ENCODE data around the gene SUMO3.

SUMO3 gene

GRCh38 chr21:44838951-44839350, 21.1 kb upstream of the SUMO3 start:
- Histone ChIP-seq H3K9me3 (ENCODE audit: insufficient read depth, low read length) (no peaks in the 10 kb centered on the region), H3K4me3 (ENCODE audit: insufficient read depth, low read length, poor library complexity, severe bottlenecking) (no peak overlapping the region), H3K27ac (ENCODE audit: low read depth, low read length) (no peak overlapping the region), H3F3A (ENCODE audit: insufficient read depth) (no peaks in the 10 kb centered on the region), H3K79me2 (ENCODE audit: insufficient read depth, low read length) (no peaks in the 10 kb centered on the region), H2AFZ (ENCODE audit: low read depth, low read length, severe bottlenecking) (no peak overlapping the region), H3K9ac (ENCODE audit: low read length) (no peak overlapping the region), H3K36me3 (ENCODE audit: low read length) (no peaks in the 10 kb centered on the region), H4K20me1 (ENCODE audit: low read depth, low read length) (no peaks in the 10 kb centered on the region), H3K4me2 (ENCODE audit: low read depth, low read length, poor library complexity, severe bottlenecking) (no peak overlapping the region), H3K27me3 (ENCODE audit: low read length) (no peaks in the 10 kb centered on the region), H3K9me2 (replicated peaks; ENCODE audit: insufficient read depth, low read length) (no peaks in the 10 kb centered on the region)
- no peak for TF ChIP-seq EZH2phosphoT487 (conservative IDR thresholded peaks at IDR 0.05; ENCODE audit: low read length)
- no peak for TF ChIP-seq CTCF (IDR thresholded peaks at IDR 0.05; ENCODE audit: insufficient read depth, low read length, poor library complexity, severe bottlenecking)

DNA sequence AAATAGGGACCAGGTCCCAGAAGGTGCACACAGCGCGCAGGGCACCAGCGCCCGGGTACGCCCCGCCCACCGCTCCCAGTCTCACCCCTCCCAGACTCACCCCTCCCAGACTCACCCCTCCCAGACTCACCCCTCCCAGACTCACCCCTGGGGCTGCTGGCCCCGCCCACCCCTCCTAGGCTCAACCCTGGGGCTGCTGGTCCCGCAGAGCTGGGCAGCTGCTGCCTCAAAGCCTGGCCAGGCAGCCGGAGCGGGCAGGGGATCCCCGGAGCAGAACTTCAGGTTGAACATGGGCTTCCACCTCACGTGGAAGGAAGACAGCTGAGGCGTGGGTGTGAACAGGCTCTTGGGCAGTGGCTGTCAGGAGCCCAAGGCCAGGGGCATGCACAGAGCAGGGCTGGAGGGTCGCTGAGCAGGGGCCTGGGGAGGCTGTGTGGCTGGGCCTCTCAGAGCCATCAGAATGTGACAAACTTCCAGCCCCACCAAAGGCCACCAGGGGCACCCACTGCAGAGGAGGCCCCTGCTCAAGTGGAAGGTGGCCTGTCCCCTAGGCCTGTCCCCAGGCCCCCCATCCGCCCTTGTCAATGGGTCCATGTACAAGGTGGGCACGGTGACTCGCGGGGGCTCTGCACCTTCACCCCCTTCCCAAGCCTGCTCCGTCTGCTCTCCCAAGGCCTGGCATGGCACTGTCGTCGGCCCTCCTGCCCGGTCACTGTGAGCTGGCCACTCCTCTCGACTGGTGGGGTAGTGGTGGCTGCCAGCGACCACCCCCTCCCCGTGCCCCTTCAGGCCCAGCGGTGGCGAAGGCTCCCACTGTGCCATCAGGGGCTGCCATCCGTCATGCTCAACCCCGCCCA, 20.4 kb upstream of the SUMO3 start:
- H2AFZ ChIP-seq (ENCODE audit: low read depth, low read length, severe bottlenecking) = no peak overlapping the region
- H3K27me3 ChIP-seq (ENCODE audit: low read length) = no peaks in the 10 kb centered on the region
- H3K79me2 ChIP-seq (ENCODE audit: insufficient read depth, low read length) = no peaks in the 10 kb centered on the region
- H3K9me3 ChIP-seq (ENCODE audit: insufficient read depth, low read length) = no peaks in the 10 kb centered on the region
- no peaks in the 10 kb centered on the region for H3F3A ChIP-seq (ENCODE audit: insufficient read depth)
- TF ChIP-seq EZH2phosphoT487 (conservative IDR thresholded peaks at IDR 0.05; ENCODE audit: low read length) (no peak), CTCF (IDR thresholded peaks at IDR 0.05; ENCODE audit: insufficient read depth, low read length, poor library complexity, severe bottlenecking) (no peak)
- H3K9me2 ChIP-seq (replicated peaks; ENCODE audit: insufficient read depth, low read length) = no peaks in the 10 kb centered on the region
- no peak overlapping the region for H3K9ac ChIP-seq (ENCODE audit: low read length)
- H3K36me3 ChIP-seq (ENCODE audit: low read length) = no peaks in the 10 kb centered on the region
- H3K4me2 ChIP-seq (ENCODE audit: low read depth, low read length, poor library complexity, severe bottlenecking) = no peak overlapping the region
- no peaks in the 10 kb centered on the region for H4K20me1 ChIP-seq (ENCODE audit: low read depth, low read length)
- H3K4me3 ChIP-seq (ENCODE audit: insufficient read depth, low read length, poor library complexity, severe bottlenecking) = no peak overlapping the region
- no peak overlapping the region for H3K27ac ChIP-seq (ENCODE audit: low read depth, low read length)

- H2AFZ ChIP-seq (ENCODE audit: low read depth, low read length, severe bottlenecking) = no peak overlapping the region
- TF ChIP-seq CTCF (IDR thresholded peaks at IDR 0.05; ENCODE audit: insufficient read depth, low read length, poor library complexity, severe bottlenecking) = no peak
- TF ChIP-seq EZH2phosphoT487 (conservative IDR thresholded peaks at IDR 0.05; ENCODE audit: low read length) = no peak
- H3F3A ChIP-seq (ENCODE audit: insufficient read depth) = no peaks in the 10 kb centered on the region
- no peaks in the 10 kb centered on the region for H3K9me3 ChIP-seq (ENCODE audit: insufficient read depth, low read length)
- no peaks in the 10 kb centered on the region for H3K9me2 ChIP-seq (replicated peaks; ENCODE audit: insufficient read depth, low read length)
- H3K79me2 ChIP-seq (ENCODE audit: insufficient read depth, low read length) = no peaks in the 10 kb centered on the region
- H3K4me2 ChIP-seq (ENCODE audit: low read depth, low read length, poor library complexity, severe bottlenecking) = no peak overlapping the region
- H3K27ac ChIP-seq (ENCODE audit: low read depth, low read length) = no peak overlapping the region
- H3K27me3 ChIP-seq (ENCODE audit: low read length) = no peaks in the 10 kb centered on the region
- no peaks in the 10 kb centered on the region for H3K36me3 ChIP-seq (ENCODE audit: low read length)
- H3K4me3 ChIP-seq (ENCODE audit: insufficient read depth, low read length, poor library complexity, severe bottlenecking) = no peak overlapping the region
- H4K20me1 ChIP-seq (ENCODE audit: low read depth, low read length) = no peaks in the 10 kb centered on the region
- no peak overlapping the region for H3K9ac ChIP-seq (ENCODE audit: low read length)
These were observed 19.7 kb upstream of the SUMO3 start for GRCh38 chr21:44837537-44837936.
